Measurements from ENCODE around the gene ANKRD44.
"Not testable (repeated sequence)": the region's sequence is repeated elsewhere in the genome, so short reads cannot be mapped to it uniquely, and the experiment has no call there.

ANKRD44 gene

DNA sequence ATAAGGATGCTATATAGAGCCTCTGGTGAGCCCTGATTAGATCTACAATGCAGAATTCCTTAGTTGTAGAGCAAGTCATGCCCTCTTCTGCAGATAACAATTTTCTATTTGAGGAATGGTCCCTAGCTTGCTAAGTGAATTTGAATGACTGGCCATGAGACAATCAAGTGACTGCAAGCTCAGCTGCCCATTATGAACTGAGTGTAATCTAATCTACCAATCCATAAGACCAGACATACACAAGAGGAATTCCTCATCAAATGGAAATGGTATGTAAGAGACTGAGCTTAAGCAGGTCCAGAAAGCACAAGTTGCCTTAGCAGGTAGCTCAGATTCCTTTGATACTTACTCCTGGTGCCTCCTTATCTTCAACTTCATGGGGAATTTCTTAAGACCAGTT, 4.8 kb upstream of the ANKRD44 start:
- no peak for DNase-seq

- no peak for DNase-seq
These were observed 1.6 kb upstream of the ANKRD44 start for GRCh38 chr2:197312186-197312585.

GRCh38 chr2:197311421-197312033, 947 bp upstream of the ANKRD44 start:
- peak; percentile 42 for DNase-seq

DNA sequence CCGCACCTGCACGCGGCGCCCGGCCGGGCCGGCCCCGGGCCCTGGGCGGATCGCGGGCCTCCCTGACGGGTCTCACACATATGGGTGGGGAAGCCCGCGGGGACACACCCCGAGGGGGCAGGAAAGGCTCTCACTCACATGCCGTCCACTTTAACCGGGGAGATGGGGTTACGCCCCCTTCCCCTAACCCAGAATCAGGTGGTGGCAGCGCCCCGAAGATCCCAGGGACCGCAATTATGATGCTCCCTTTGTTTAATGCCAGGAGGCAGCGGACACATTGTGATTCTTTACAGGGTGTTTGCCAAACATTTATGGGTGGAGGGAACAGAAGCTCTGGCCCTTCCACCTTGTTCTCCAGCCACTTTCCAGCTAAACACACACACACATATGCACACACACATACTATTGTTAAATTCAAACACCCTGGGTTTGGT, 424 bp upstream of the ANKRD44 start:
- no peak for DNase-seq

DNA sequence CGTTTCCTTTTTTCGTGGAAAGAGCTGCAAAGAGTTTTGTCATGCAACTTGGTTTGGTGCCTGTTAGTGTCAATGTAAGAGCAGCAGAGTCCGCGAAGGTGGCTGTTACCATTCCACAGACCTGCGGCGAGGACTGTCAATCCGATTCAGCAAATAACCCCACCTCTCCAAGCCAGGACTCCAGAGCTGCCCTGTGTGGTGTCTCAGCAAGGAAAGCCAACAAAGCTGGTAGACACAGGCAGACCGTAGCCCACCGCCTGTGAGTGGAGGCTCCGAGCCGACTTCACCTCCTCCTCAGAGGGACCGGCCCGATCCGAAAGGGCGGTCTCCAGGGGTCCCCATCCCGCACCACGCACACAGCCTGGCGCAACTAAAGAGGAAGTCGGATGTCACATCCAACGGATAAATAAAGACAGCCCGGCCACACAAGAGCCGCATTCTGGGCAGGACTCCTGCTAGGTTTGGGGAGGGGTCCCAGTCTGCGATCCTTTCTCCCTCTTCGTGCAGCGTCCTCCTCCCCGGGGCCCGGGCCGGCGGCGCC, 819 bp downstream of the ANKRD44 start:
- peak; percentile 65 for DNase-seq

DNA sequence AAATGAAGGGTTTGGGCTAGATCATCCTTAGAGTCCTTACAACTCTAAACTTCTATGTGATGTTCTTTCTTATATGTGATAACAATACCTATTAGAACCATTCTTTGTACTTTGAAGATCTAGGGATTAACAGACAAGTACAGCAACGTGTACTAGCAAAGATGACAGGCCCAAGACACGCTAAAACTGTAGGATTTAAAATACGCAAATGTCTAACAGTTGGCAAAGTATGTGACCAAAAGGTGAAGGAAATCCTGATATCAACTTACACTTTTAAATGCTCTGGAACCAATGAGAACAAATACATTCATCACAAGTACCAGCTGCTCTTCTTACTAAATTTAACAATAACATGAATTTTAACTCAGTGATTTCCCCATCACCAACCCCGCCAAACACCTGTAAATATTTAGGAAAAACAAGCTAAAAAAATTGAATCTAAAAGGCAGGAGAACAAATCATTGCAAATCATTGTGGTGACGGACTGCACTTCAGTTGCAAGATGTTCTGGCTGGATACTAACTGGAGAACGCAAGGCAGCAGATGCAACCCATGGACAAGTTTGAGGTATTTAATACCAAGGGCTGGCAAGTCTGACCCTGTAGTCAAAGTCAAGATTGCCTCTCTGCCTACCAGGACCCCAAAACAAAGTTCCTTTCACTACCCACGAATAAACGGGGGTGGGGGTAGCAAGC, 1.4 kb downstream of the ANKRD44 start:
- DNase-seq = no peak

- DNase-seq = no peak
These were observed 2.0 kb downstream of the ANKRD44 start for GRCh38 chr2:197308585-197308984.

- peak; percentile 36 for DNase-seq
These were observed 2.6 kb downstream of the ANKRD44 start for GRCh38 chr2:197307933-197308521.

- DNase-seq = no peak
These were observed 3.2 kb downstream of the ANKRD44 start for GRCh38 chr2:197307236-197307932.

GRCh38 chr2:197306696-197307040, 3.9 kb downstream of the ANKRD44 start:
- peak; percentile 66 for DNase-seq

GRCh38 chr2:197306024-197306695, 4.4 kb downstream of the ANKRD44 start:
- no peak for DNase-seq

DNA sequence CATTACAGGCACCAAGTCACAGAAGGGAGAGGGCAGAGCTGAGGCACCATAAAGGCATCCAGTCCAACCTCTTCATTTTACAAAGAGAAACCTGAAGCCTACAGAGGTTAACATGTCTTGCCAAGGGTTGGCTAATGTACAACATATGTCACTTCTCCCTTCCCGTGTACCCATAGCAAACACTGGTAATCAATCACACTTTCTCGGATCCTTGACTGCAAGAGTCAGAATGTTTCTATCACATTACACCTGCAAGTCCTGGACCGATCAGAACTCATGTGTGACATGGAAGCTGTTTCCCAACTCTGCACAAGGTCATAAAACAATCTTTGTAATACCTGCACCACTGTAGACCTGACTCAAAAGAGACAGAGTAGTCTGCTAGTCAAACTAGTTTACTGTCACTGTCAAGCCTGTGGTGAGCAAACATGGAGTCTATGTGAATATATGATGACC, 6.0 kb downstream of the ANKRD44 start:
- peak; percentile 10 for DNase-seq

DNA sequence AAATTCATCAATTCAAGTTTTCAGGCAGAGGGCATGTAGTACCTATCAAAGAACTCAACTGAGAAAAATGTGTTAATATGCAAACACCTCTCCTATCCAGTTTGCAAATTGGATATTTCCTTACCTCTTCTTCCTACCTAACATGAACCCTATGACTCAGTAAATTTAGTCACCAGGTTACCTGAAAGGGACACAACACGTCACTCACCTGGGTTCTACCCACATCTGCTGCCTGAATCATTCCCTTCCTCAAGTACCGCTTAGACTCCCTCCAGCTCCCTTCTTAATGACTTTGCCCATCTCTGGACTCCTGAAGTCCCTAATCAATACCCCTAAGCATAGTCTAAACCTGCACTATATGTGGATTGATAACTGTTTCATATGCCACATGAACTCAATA, 10.4 kb downstream of the ANKRD44 start:
- peak; percentile 51 for DNase-seq

DNA sequence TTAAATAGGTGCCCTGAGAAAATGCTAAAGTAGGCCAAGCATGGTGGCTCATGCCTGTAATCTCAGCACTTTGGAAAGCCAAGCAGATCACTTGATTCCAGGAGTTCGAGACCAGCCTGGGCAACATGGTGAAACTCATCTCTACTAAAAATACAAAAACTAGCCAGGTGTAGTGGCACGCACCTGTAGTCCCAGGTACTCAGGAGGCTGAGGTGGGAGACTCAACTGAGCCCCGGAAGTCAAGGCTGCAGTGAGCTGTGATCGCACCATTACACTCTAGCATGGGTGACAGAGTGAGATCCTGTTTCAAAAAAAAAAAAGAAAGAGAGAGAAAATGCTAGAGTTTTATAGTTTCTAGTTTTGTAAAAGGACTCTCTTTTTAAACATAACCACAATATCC, 12.0 kb downstream of the ANKRD44 start:
- DNase-seq = peak; percentile 38

GRCh38 chr2:197297772-197298318, 12.7 kb downstream of the ANKRD44 start:
- peak; percentile 31 for DNase-seq

- DNase-seq = no peak
These were observed 13.3 kb downstream of the ANKRD44 start for GRCh38 chr2:197297266-197297665.

- DNase-seq = no peak
These were observed 13.7 kb downstream of the ANKRD44 start for GRCh38 chr2:197296835-197297234.

- peak; percentile 34 for DNase-seq
These were observed 16.3 kb downstream of the ANKRD44 start for GRCh38 chr2:197294260-197294659.

DNA sequence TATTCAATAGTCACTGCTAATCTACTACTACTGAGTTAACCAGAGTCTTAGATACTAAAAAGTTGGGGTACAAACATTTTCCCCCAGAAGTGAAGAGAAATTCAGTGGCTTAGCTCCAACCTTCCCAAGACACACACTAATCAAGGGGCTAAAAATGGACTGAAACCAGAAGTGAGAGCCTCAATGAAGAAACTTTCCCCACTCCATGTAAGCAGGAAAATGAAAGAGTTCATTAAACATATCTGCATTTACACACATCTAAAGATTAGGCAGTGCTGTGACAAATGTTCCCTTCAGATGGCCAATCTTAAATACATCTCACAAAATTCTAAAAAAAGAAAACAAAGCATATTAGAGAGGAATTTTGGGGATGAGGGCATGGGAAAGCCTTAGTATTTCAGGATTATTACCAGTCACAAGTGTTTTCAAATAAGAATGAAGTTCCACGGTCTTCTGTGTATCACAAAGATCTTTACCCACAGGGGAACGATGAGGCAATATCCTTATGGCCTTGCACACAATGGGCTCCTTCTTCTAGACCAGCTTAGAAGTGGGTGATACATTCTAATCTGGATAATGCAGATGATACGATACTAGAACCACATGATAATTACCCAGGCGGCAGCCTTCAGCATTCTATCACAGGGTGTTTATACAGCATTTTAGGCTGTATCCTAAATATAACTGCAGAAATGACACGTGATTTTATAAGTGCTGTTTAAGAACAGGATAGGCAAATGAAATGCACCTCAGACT, 17.1 kb downstream of the ANKRD44 start:
- DNase-seq = peak; percentile 36

DNA sequence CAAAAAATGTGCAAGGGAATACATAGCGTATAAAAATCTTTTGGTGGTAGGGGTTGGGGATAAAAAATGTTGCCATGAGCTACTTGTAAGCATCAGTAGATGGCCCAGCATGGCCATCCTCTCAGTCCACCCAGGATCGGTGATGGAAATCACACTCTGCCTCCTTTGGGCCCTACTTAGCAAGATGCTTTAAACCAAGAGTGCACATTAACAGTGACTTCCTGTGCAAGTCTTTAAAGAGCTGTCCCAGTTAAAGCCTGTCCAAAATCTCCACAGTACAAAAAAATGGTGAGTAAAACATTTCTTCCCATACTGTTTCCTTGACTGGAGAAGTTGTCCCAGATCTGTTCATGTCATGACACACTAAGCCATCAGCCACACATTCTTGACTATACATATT, 18.0 kb downstream of the ANKRD44 start:
- peak; percentile 17 for DNase-seq

DNA sequence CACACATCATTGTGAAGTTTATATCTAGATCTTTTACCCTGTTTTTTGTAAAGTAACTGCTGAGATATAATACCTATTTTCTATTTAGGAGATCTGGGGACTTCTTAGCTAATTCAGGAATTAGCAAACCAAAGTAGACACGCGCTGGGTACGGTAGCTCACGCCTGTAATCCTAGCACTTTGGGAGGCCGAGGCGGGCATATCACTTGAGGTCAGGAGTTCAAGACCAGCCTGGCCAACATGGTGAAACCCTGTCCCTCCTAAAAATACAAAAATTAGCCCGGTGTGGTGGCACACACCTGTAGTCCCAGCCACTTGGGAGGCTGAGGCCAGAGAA, 23.0 kb downstream of the ANKRD44 start:
- not testable (repeated sequence) for DNase-seq

Data from CD4-positive, alpha-beta T cell treated with Interleukin-17A for 4 hours (primary cell).